ENCODE results near the gene ST3GAL3.

- TF ChIP-seq, protein P1, sequence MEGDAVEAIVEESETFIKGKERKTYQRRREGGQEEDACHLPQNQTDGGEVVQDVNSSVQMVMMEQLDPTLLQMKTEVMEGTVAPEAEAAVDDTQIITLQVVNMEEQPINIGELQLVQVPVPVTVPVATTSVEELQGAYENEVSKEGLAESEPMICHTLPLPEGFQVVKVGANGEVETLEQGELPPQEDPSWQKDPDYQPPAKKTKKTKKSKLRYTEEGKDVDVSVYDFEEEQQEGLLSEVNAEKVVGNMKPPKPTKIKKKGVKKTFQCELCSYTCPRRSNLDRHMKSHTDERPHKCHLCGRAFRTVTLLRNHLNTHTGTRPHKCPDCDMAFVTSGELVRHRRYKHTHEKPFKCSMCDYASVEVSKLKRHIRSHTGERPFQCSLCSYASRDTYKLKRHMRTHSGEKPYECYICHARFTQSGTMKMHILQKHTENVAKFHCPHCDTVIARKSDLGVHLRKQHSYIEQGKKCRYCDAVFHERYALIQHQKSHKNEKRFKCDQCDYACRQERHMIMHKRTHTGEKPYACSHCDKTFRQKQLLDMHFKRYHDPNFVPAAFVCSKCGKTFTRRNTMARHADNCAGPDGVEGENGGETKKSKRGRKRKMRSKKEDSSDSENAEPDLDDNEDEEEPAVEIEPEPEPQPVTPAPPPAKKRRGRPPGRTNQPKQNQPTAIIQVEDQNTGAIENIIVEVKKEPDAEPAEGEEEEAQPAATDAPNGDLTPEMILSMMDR (IDR thresholded peaks at IDR 0.05) = no peak
- TF ChIP-seq EP300 (IDR thresholded peaks at IDR 0.05) = no peak
These were observed 146.0 kb downstream of the ST3GAL3 start for GRCh38 chr1:43853161-43853921.
